HG03196 (cell line): ENCODE results near the gene CPN2.

Source experiments
- ATAC-seq: cut with Tn5 transposase; IDR thresholded peaks from one replicate; pipeline ENCODE4 v1.9.1; 2021; ENCODE audit not compliant: unreplicated experiment

Gene CPN2

GRCh38 chr3:194382196-194382891 is 31.2 kb upstream of the CPN2 start:
- no peak for ATAC-seq

DNA sequence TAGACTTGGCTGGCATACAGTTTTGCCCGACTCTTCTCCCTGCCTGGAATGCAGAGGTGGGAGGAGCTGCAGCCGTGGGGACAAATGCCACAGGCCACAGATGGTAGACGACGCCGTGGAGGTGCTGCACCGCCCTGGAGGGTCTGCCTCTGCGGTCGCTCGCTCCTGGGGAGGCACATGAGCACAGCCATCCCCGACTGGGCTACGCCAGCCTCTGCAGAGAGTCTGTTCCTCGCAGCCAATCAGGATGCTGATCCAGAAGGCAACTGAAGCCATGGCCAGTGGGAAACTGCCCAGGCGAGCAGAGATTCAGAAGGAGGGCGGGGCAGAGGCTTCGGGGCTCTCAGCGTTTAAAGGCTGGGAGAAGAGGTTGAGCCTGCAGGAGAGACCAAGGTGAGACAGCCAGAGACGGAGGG is 30.3 kb upstream of the CPN2 start:
- ATAC-seq, result no peak

DNA sequence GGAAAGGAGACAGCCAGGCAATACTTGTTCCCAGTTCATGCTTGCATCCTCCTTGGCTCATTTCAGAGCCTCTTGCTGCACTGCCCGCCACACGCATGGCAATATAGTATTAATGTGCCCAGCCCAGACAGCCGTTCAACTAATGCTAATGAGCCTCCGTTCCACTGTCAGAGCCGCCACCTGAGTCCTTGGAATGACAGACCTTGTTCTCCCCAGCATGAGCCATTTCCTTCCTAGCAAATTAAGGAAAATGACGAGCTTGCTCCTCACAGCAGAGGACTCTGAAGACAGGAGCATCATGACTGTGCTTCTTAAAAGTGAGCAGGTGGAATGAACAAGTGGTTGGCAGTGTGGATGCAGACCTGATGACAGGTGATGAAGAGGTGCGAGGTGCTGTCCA is 29.2 kb upstream of the CPN2 start:
- ATAC-seq, result no peak

- no peak for ATAC-seq
Observed at GRCh38 chr3:194379651-194380050, 28.5 kb upstream of the CPN2 start.

DNA sequence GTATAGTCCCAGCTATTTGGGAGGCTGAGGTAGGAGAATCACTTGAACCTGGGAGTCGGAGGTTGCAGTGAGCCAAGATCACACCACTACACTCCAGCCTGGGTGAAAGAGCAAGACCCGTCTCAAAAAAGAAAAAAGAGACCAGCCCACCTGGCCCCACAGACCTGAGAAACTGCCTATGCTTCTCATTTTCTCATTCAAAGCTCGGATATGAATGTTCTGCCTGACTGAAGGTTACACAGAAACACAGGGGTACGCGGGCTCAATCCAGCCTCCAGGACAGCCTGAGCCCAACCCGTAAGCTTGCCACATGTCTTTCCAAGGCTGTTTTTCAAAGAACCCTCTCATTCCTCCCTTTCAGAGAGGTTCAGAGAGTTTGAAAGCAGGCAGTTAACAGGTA is 28.1 kb upstream of the CPN2 start:
- ATAC-seq, result no peak

DNA sequence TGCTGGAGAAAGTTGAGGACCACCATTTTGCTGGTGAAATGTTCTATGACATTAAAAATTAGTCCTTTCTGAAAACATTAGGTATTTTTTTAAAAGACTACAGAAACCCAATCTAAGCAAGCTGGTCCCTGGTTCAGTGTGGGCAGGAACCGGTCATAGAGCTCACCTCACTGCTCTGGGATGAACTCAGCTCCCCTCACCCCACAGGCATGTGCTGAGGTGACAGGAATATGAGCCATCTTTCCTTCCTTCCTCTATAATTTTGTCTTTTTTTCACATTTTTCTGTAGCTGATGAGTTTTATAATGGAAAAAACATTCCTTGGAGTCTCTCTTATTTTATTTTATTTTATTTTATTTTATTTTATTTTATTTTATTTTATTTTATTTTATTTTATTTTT is 26.6 kb upstream of the CPN2 start:
- ATAC-seq, result no peak

- ATAC-seq, result no peak
Observed at GRCh38 chr3:194376241-194376560, 25.1 kb upstream of the CPN2 start.

DNA sequence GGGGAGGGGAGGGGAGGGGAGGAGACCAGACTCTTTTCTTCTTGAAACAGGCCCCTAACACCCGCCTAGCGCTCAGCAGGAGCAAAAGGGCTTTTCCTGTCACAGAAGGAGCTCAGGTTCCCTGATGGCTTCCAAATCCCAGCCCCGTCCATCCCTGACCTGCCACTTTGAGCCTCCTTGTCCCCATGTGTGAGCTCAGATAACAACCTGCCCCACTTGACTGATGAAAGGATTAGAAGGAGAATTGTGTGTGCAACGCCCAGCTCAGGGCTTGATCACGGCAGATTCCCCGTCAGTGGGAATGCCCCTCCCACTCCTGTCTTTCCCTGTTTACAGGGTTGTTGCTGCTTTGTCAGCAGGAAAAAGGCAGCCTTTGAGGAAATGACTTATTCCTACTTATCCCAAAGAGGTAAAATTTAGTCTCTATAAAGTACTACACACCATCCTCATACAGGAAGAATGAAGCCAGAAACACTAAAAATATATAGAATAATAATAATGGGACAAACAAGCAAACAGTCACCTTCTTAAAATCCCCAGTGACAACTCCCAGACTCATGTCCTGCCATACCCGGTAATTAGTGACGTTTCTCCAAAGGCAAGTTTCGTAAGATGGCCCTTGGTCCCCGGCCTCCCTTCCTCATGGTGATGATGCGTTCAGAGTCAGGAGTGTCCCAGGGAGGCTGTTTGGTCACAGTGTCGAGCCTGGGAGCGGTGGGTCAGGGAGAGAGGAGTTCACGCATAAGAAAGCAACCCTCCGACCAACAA is 24.5 kb upstream of the CPN2 start:
- ATAC-seq, result no peak

DNA sequence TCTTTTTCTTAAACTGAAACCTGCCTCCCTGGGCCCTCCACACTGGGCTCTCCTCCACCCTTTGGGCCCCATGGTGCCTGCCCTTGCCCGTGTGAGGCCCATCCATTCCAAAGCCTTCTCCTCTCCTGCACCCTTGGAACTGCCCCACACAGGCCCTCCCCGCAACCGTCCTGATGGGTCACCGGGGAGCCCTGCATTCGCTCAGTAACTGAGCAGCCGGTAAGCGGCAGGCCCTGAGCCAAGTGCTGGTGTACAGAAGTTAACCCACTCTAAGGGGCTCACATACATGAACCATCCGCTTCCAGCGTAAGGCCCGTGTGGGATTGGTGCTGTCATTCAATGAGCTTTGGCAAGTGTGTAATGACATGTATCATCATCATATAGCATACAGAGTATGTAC is 23.8 kb upstream of the CPN2 start:
- ATAC-seq, result no peak

DNA sequence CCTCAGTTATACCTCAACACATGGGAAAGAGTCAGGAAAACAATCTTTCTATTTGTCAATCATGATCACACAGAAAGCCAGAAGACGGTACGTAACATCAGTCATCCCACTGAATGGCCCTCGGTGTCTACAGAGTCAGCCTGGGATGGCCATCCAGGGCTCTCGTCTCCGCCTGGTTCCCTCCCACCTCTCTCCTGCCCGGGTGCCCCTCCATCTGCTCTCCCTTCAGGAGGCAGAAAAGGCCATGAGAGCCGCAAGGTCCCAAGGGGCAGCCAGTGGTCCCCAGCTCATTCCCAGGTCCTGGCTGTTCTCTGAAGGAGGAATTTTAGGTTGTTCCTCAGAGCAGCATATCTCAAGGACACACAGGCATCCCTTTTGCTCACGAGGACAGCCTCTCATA is 22.8 kb upstream of the CPN2 start:
- no peak for ATAC-seq

DNA sequence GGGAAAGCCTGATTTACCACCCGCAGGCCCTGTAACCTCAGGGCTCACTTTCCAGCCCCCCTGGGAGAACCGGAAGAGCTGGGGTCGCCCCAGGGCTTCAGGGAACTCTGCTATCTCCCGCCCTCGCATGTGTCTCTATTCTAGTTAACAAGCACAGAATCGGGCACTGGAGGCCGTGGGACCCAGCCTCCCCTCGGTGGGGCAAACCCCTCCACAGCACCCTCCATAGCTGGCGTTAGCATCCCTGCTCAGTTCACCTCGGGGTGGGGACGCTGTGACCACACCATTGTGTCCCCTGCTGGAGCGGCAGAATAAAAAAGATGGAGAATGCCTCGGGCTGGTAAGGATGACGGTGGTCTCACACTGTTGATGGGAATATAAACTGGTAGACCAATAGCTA is 21.9 kb upstream of the CPN2 start:
- no peak for ATAC-seq

DNA sequence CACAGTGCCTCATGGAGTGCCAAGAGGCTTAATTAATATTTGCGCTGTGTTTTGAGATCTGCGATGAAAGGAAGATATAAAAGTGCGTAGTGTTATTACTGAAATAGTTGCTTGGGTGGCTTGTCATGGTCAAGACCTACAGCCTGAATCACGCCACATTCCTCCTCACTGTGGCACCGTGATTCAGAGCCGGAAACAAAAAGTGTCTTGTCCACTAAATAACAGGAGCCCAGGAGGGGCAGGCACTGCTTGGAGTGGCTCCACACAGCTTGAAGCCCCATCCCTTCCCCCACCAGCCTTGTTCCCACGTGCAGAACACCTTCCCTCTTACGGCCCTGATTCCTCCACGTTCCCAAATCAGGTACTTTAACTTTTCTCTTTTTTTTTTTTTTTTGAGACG is 19.6 kb upstream of the CPN2 start:
- no peak for ATAC-seq

GRCh38 chr3:194369522-194370279 is 18.6 kb upstream of the CPN2 start, which contains the start of gene LRRC15:
Gene LRRC15, minus strand, starts transcription at chr3:194369743. Its CDS starts 8,700 bp downstream, at chr3:194361043.
- no peak for ATAC-seq

GRCh38 chr3:194368918-194369317 is 17.8 kb upstream of the CPN2 start:
- ATAC-seq, result no peak

- ATAC-seq, result no peak
Observed at GRCh38 chr3:194367992-194368841, 17.1 kb upstream of the CPN2 start.

GRCh38 chr3:194365978-194366490 is 14.9 kb upstream of the CPN2 start:
- no peak for ATAC-seq

- no peak for ATAC-seq
Observed at GRCh38 chr3:194365526-194365925, 14.4 kb upstream of the CPN2 start.

- no peak for ATAC-seq
Observed at GRCh38 chr3:194364652-194365434, 13.7 kb upstream of the CPN2 start.

- no peak for ATAC-seq
Observed at GRCh38 chr3:194364314-194364651, 13.2 kb upstream of the CPN2 start.

DNA sequence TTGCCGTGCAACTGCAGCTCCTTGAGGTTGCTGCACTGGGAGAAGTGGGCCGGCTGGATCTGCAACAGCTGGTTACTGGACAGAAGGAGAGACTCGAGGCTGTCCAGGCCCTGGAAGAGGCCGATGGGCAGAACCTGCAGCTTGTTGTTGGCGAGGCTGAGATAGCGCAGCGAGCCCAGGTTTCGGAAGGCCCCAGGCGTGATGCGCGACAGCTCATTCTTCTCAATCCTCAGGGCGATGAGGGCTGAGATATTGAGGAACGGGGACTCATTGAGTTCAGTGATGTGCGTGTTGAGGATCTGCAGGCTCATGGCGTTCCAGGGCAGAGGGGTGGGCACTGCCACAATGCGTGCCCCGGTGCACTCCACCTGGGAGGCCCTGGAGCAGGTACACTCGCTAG is 9.4 kb upstream of the CPN2 start:
- ATAC-seq, result no peak
